Measurements from ENCODE around the gene CRLF2. TPM values are rescaled to one million over a fixed set of nuclear protein-coding genes. Genes with fewer than 3 reads are reported as not detected.

CRLF2 gene
- total and polyA plus RNA-seq, 2 of the 8 experiments (the other 6 are each of a cell fraction or from before 2014, with no cell fraction given), result 0.06 TPM; not detected in 1

DNA sequence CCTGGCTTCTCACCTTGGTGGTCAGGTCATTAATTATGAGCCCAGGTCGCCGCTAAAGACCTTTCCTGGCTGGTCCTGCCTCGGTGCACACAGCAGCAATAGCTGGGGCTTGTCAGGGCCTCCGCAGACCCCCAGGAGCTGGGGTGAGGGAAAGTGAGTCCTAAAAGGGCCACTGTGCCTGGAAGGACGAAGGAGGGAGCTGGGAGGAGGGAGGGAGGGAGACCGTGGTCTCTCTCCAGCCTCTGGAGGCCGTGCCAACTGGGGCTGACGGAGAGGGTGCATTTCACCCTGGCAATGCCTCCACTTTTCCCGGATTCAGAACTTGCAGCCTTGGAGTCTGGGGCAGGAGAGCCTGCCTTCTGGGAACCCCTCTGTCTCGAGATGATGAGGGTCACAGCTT lies 60.4 kb downstream of the CRLF2 start (continued):
- TF ChIP-seq, protein P1, sequence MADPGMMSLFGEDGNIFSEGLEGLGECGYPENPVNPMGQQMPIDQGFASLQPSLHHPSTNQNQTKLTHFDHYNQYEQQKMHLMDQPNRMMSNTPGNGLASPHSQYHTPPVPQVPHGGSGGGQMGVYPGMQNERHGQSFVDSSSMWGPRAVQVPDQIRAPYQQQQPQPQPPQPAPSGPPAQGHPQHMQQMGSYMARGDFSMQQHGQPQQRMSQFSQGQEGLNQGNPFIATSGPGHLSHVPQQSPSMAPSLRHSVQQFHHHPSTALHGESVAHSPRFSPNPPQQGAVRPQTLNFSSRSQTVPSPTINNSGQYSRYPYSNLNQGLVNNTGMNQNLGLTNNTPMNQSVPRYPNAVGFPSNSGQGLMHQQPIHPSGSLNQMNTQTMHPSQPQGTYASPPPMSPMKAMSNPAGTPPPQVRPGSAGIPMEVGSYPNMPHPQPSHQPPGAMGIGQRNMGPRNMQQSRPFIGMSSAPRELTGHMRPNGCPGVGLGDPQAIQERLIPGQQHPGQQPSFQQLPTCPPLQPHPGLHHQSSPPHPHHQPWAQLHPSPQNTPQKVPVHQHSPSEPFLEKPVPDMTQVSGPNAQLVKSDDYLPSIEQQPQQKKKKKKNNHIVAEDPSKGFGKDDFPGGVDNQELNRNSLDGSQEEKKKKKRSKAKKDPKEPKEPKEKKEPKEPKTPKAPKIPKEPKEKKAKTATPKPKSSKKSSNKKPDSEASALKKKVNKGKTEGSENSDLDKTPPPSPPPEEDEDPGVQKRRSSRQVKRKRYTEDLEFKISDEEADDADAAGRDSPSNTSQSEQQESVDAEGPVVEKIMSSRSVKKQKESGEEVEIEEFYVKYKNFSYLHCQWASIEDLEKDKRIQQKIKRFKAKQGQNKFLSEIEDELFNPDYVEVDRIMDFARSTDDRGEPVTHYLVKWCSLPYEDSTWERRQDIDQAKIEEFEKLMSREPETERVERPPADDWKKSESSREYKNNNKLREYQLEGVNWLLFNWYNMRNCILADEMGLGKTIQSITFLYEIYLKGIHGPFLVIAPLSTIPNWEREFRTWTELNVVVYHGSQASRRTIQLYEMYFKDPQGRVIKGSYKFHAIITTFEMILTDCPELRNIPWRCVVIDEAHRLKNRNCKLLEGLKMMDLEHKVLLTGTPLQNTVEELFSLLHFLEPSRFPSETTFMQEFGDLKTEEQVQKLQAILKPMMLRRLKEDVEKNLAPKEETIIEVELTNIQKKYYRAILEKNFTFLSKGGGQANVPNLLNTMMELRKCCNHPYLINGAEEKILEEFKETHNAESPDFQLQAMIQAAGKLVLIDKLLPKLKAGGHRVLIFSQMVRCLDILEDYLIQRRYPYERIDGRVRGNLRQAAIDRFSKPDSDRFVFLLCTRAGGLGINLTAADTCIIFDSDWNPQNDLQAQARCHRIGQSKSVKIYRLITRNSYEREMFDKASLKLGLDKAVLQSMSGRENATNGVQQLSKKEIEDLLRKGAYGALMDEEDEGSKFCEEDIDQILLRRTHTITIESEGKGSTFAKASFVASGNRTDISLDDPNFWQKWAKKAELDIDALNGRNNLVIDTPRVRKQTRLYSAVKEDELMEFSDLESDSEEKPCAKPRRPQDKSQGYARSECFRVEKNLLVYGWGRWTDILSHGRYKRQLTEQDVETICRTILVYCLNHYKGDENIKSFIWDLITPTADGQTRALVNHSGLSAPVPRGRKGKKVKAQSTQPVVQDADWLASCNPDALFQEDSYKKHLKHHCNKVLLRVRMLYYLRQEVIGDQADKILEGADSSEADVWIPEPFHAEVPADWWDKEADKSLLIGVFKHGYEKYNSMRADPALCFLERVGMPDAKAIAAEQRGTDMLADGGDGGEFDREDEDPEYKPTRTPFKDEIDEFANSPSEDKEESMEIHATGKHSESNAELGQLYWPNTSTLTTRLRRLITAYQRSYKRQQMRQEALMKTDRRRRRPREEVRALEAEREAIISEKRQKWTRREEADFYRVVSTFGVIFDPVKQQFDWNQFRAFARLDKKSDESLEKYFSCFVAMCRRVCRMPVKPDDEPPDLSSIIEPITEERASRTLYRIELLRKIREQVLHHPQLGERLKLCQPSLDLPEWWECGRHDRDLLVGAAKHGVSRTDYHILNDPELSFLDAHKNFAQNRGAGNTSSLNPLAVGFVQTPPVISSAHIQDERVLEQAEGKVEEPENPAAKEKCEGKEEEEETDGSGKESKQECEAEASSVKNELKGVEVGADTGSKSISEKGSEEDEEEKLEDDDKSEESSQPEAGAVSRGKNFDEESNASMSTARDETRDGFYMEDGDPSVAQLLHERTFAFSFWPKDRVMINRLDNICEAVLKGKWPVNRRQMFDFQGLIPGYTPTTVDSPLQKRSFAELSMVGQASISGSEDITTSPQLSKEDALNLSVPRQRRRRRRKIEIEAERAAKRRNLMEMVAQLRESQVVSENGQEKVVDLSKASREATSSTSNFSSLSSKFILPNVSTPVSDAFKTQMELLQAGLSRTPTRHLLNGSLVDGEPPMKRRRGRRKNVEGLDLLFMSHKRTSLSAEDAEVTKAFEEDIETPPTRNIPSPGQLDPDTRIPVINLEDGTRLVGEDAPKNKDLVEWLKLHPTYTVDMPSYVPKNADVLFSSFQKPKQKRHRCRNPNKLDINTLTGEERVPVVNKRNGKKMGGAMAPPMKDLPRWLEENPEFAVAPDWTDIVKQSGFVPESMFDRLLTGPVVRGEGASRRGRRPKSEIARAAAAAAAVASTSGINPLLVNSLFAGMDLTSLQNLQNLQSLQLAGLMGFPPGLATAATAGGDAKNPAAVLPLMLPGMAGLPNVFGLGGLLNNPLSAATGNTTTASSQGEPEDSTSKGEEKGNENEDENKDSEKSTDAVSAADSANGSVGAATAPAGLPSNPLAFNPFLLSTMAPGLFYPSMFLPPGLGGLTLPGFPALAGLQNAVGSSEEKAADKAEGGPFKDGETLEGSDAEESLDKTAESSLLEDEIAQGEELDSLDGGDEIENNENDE (IDR thresholded peaks at IDR 0.05; ENCODE audit: insufficient replicate concordance, low read length), result no peak
- TF ChIP-seq NRF1 (IDR thresholded peaks at IDR 0.05; ENCODE audit: low read depth, low read length) (no peak), HDAC6 (IDR thresholded peaks at IDR 0.05; ENCODE audit: low read depth, low read length) (no peak), ASH2L (IDR thresholded peaks at IDR 0.05; ENCODE audit: low read length) (no peak), SRF (IDR thresholded peaks at IDR 0.05; ENCODE audit: low read depth, low read length) (no peak), SP1 (IDR thresholded peaks at IDR 0.05; ENCODE audit: low read depth, low read length) (no peak), BRCA1 (IDR thresholded peaks at IDR 0.05; ENCODE audit: low read depth, low read length) (no peak)
